T-helper 2 cell treated with Interferon-gamma antibody and Interleukin-4, amounts not matched to agents 100 ng/mL and 5 ng/mL, for 36 hours (primary cell): ENCODE measurements around the gene OPCML. TPM values are rescaled to one million over a fixed set of nuclear protein-coding genes. Genes with fewer than 3 reads are reported as not detected.

ENCODE experiments used
- intact Hi-C: fragments of 100-400 bp; cut with micrococcal nuclease; formaldehyde crosslinking; loops from one replicate; pipeline ENCODE4 v1.15.1; 2023
- total RNA-seq: library from RNA; stranded (reverse); gene quantifications from 2 replicates; pipeline ENCODE4 v1.2.3, GENCODE V29; 2022

The OPCML gene
- total RNA-seq, 1 donor from 2014 or later: not detected

- intact Hi-C loops: no loop called here
Measured at GRCh38 chr11:132814410-132814809, 717.9 kb downstream of the OPCML start.

GRCh38 chr11:132811649-132812048 is 720.7 kb downstream of the OPCML start:
- intact Hi-C loops: no loop called here

- intact Hi-C loops: no loop called here
Measured at GRCh38 chr11:132809070-132809469, 723.2 kb downstream of the OPCML start.

- intact Hi-C loops: no loop called here
Measured at GRCh38 chr11:132804258-132804657, 728.0 kb downstream of the OPCML start.

- intact Hi-C loops: no loop called here
Measured at GRCh38 chr11:132803436-132803835, 728.9 kb downstream of the OPCML start.

GRCh38 chr11:132802947-132803346 is 729.4 kb downstream of the OPCML start:
- intact Hi-C loops: no loop called here

- intact Hi-C loops: no loop called here
Measured at GRCh38 chr11:132793831-132794230, 738.5 kb downstream of the OPCML start.

GRCh38 chr11:132792341-132793140 is 739.8 kb downstream of the OPCML start:
- intact Hi-C loops: no loop called here

- intact Hi-C loops: no loop called here
Measured at GRCh38 chr11:132790971-132791370, 741.3 kb downstream of the OPCML start.

GRCh38 chr11:132790466-132790865 is 741.8 kb downstream of the OPCML start:
- intact Hi-C loops: no loop called here

GRCh38 chr11:132788816-132789325 is 743.4 kb downstream of the OPCML start:
- intact Hi-C loops: no loop called here

GRCh38 chr11:132785878-132786277 is 746.4 kb downstream of the OPCML start:
- intact Hi-C loops: no loop called here

- intact Hi-C loops: no loop called here
Measured at GRCh38 chr11:132784441-132784840, 747.9 kb downstream of the OPCML start.

GRCh38 chr11:132782102-132782501 is 750.2 kb downstream of the OPCML start:
- intact Hi-C loops: no loop called here

GRCh38 chr11:132780046-132780445 is 752.3 kb downstream of the OPCML start:
- intact Hi-C loops: no loop called here

GRCh38 chr11:132779497-132779896 is 752.8 kb downstream of the OPCML start:
- intact Hi-C loops: no loop called here

- intact Hi-C loops: no loop called here
Measured at GRCh38 chr11:132777067-132777975, 755.0 kb downstream of the OPCML start.

GRCh38 chr11:132773751-132774150 is 758.5 kb downstream of the OPCML start:
- intact Hi-C loops: no loop called here

GRCh38 chr11:132772703-132773545 is 759.4 kb downstream of the OPCML start:
- intact Hi-C loops: no loop called here

- intact Hi-C loops: no loop called here
Measured at GRCh38 chr11:132771746-132772145, 760.6 kb downstream of the OPCML start.
